Right ventricle myocardium superior (tissue), 1 donor: ENCODE measurements around the gene HOXD10. TPM values are rescaled to one million over a fixed set of nuclear protein-coding genes. Genes with fewer than 3 reads are reported as not detected.

Experiments used
- ATAC-seq: fragments of 200-7000 bp; cut with Tn5 transposase; one replicate; pipeline ENCODE4 v1.9.1; 2020; ENCODE audit warnings: mild to moderate bottlenecking; ENCODE audit not compliant: poor library complexity
- DNase-seq: peaks from one replicate; pipeline ENCODE4 v3.0.0-alpha.2; 2020
- intact Hi-C: fragments of 100-400 bp; cut with DNase I; formaldehyde crosslinking; loops from one replicate; pipeline ENCODE4 v1.11.2; 2022
- total RNA-seq: library from RNA; stranded (reverse); fragmentation: NEBNext Ultra II Directional; extraction: Animal tissue kit (Norgen Biotek cat#: 25700); gene quantifications from one replicate; pipeline ENCODE4 v1.2.1, GENCODE V29; 2021
- donor health status: DM: no; HTN: yes; CAD: no; lungs with severe emphysema.

The HOXD10 gene
- total RNA-seq, 1 donor from 2014 or later: not detected

- intact Hi-C loops: no loop called here
Observed at GRCh38 chr2:176151442-176152287, 35.1 kb downstream of the HOXD10 start, which contains the start of gene HOXD4. Gene HOXD4 (plus strand): TSS chr2:176151550. CDS start chr2:176151634, 84 bp downstream.

GRCh38 chr2:176152350-176153181 lies 36.0 kb downstream of the HOXD10 start:
- DNase-seq (no peak), ATAC-seq (no peak)
- intact Hi-C loops: no loop called here

More at GRCh38 chr2:176151442-176152287, 35.1 kb downstream of the HOXD10 start, which contains the start of gene HOXD4:
- no peak for DNase-seq
- no peak for ATAC-seq

- no peak for ATAC-seq
- intact Hi-C loops: no loop called here
- DNase-seq: no peak
Observed at GRCh38 chr2:176154576-176155252, 38.1 kb downstream of the HOXD10 start.

- ATAC-seq (no peak), DNase-seq (no peak)
- intact Hi-C loops: no loop called here
Observed at GRCh38 chr2:176155356-176156044, 38.9 kb downstream of the HOXD10 start.

GRCh38 chr2:176156301-176156806 lies 39.8 kb downstream of the HOXD10 start:
- DNase-seq (no peak), ATAC-seq (no peak)
- intact Hi-C loops: no loop called here

- DNase-seq (no peak), ATAC-seq (no peak)
- intact Hi-C loops: no loop called here
Observed at GRCh38 chr2:176156807-176157498, 40.4 kb downstream of the HOXD10 start, which contains the start of gene HOXD3. Gene HOXD3 (plus strand): TSS chr2:176157307. CDS start chr2:176169115, 11,808 bp downstream.

- ATAC-seq (no peak), DNase-seq (no peak)
- intact Hi-C loops: no loop called here
Observed at GRCh38 chr2:176157499-176158185, 41.1 kb downstream of the HOXD10 start.

GRCh38 chr2:176158186-176158591 lies 41.6 kb downstream of the HOXD10 start:
- DNase-seq (no peak), ATAC-seq (no peak)
- intact Hi-C loops: no loop called here

- no peak for DNase-seq
- intact Hi-C loops: no loop called here
- ATAC-seq: no peak
Observed at GRCh38 chr2:176158855-176159662, 42.5 kb downstream of the HOXD10 start.

- DNase-seq (no peak), ATAC-seq (no peak)
- intact Hi-C loops: no loop called here
Observed at GRCh38 chr2:176159663-176160250, 43.2 kb downstream of the HOXD10 start.

- DNase-seq (no peak), ATAC-seq (no peak)
- intact Hi-C loops: no loop called here
Observed at GRCh38 chr2:176160251-176160985, 43.8 kb downstream of the HOXD10 start.

- intact Hi-C loops: no loop called here
- no peak for ATAC-seq
- DNase-seq: no peak
Observed at GRCh38 chr2:176160986-176161824, 44.6 kb downstream of the HOXD10 start.

- DNase-seq (no peak), ATAC-seq (no peak)
- intact Hi-C loops: no loop called here
Observed at GRCh38 chr2:176161825-176162626, 45.4 kb downstream of the HOXD10 start.
